CD4-positive, alpha-beta memory T cell (primary cell): Measurements from ENCODE around the gene JARID2. TPM values are rescaled to one million over a fixed set of nuclear protein-coding genes. Genes with fewer than 3 reads are reported as not detected.

Source experiments
- CTCF ChIA-PET: fragments of 350-600 bp; sonication (Branson Sonifier 250); formaldehyde crosslinking; loops from one replicate; lab custom pipeline; 2021; ENCODE audit warnings: inconsistent platforms; ENCODE audit not compliant: partially characterized antibody; lab: Charles Lee
- POLR2A ChIA-PET: fragments of 350-600 bp; sonication (Branson Sonifier 250); formaldehyde crosslinking; loops from one replicate; lab custom pipeline; 2021; ENCODE audit not compliant: partially characterized antibody; lab: Charles Lee
- DNase-seq, 5 donors: peaks; one replicate each; pipeline versions ENCODE4 v3.0.0 to v3.0.0-alpha.2; 2020 to 2022; ENCODE audit warnings: mixed read lengths in 1 of 5
- H3K27ac ChIP-seq: one replicate; pipeline ENCODE4 v1.7.0; 2013; ENCODE audit warnings: low read depth, low read length
- H3K27me3 ChIP-seq: 2 replicates; pipeline ENCODE4 v1.7.0; 2013; ENCODE audit warnings: mild to moderate bottlenecking, low read length, moderate library complexity; ENCODE audit not compliant: insufficient read depth
- H3K36me3 ChIP-seq: 2 replicates; pipeline ENCODE4 v1.7.0; 2013; ENCODE audit warnings: mild to moderate bottlenecking, low read length, moderate library complexity; ENCODE audit not compliant: insufficient read depth
- H3K4me1 ChIP-seq: 2 replicates; pipeline ENCODE4 v1.7.0; 2013; ENCODE audit warnings: mild to moderate bottlenecking, low read length, moderate library complexity; ENCODE audit not compliant: insufficient read depth
- H3K4me3 ChIP-seq, 2 donors: one replicate each; pipeline ENCODE4 v1.7.0; 2013; ENCODE audit warnings: low read length in 2 of 2, mild to moderate bottlenecking in 1 of 2
- H3K9me3 ChIP-seq, 2 donors: one replicate each; pipeline ENCODE4 v1.7.0; 2013; ENCODE audit warnings: low read length in 2 of 2, control low read depth in 1 of 2; ENCODE audit not compliant: control insufficient read depth in 1 of 2
- H3K27ac Mint-ChIP-seq, 7 donors: one replicate each; pipeline ENCODE4 v1.8.0; 2020 to 2021; ENCODE audit warnings: mixed read lengths in 7 of 7, mild to moderate bottlenecking in 6 of 7, inconsistent platforms in 3 of 7, moderate library complexity in 3 of 7
- H3K27me3 Mint-ChIP-seq, 2 donors: one replicate each; pipeline ENCODE4 v1.8.0; 2020 to 2021; ENCODE audit warnings: mixed read lengths in 2 of 2
- H3K36me3 Mint-ChIP-seq, 2 donors: one replicate each; pipeline ENCODE4 v1.8.0; 2020 to 2021; ENCODE audit warnings: mixed read lengths in 2 of 2, inconsistent platforms in 1 of 2, mild to moderate bottlenecking in 1 of 2
- H3K4me1 Mint-ChIP-seq, 4 donors: one replicate each; pipeline ENCODE4 v1.8.0; 2020 to 2021; ENCODE audit warnings: mixed read lengths in 4 of 4, mild to moderate bottlenecking in 1 of 4
- H3K4me3 Mint-ChIP-seq, 8 donors: one replicate each; pipeline ENCODE4 v1.8.0; 2020 to 2021; ENCODE audit warnings: mixed read lengths in 8 of 8, mild to moderate bottlenecking in 7 of 8, moderate library complexity in 6 of 8, inconsistent platforms in 3 of 8
- H3K9me3 Mint-ChIP-seq, 8 donors: one replicate each; pipeline ENCODE4 v1.8.0; 2020 to 2021; ENCODE audit warnings: mixed read lengths in 8 of 8, mild to moderate bottlenecking in 5 of 8, inconsistent platforms in 3 of 8, moderate library complexity in 1 of 8
- intact Hi-C: fragments of 100-400 bp; cut with micrococcal nuclease; formaldehyde crosslinking; loops from one replicate; pipeline ENCODE4 v1.15.1; 2023
- polyA plus RNA-seq, 2 donors: library from polyadenylated mRNA; unstranded; fragments of 300-500 nt; fragmentation: Illumina TruSeq; gene quantifications; one replicate each; pipeline ENCODE4 v1.2.3, GENCODE V29; 2021
- total RNA-seq, 2 experiments: library from RNA; stranded (reverse); gene quantifications; one replicate each; pipeline ENCODE4 v1.2.3, GENCODE V29; 2021

Gene JARID2
- total and polyA plus RNA-seq, 4 experiments from 2014 or later: 2.4 to 21.6 (median 16.0) TPM

GRCh38 chr6:15272562-15272961, 26.7 kb downstream of the JARID2 start:
- Histone ChIP-seq H3K27me3 (no peaks in the 10 kb centered on the region), H3K36me3 (no peaks in the 10 kb centered on the region), H3K4me1 (peaks cover 25% of the 10 kb centered on the region), H3K4me3 (no peak overlapping the region), H3K9me3 (no peaks in the 10 kb centered on the region), H3K27ac (no peak overlapping the region)
- ChIA-PET POLR2A (no interaction called here), CTCF (no interaction called here)
- no peak for DNase-seq
- Mint-ChIP-seq H3K4me1 (peaks cover 22 to 76% (median 59%) of the 10 kb centered on the region in 4 donors), H3K9me3 (no peaks in the 10 kb centered on the region), H3K4me3 (no peak overlapping the region), H3K36me3 (peaks cover 1 to 9% of the 10 kb centered on the region in 2 donors), H3K27ac (peak overlapping the region in 3 of 7 donors; percentile 46 to 74 (median 47)), H3K27me3 (no peaks in the 10 kb centered on the region)
- intact Hi-C loops: no loop called here

GRCh38 chr6:15274692-15275387, 29.0 kb downstream of the JARID2 start:
- intact Hi-C loops: no loop called here
- H3K9me3 ChIP-seq: no peaks in the 10 kb centered on the region
- Mint-ChIP-seq H3K9me3 (no peaks in the 10 kb centered on the region), H3K36me3 (peaks cover 1 to 6% of the 10 kb centered on the region in 2 donors), H3K27me3 (no peaks in the 10 kb centered on the region), H3K27ac (peak overlapping the region in 3 of 7 donors; percentile 2 to 79 (median 17)), H3K4me1 (peaks cover 27 to 73% (median 58%) of the 10 kb centered on the region in 4 donors), H3K4me3 (no peak overlapping the region)
- H3K36me3 ChIP-seq: no peaks in the 10 kb centered on the region
- H3K4me3 ChIP-seq: no peak overlapping the region
- ChIA-PET CTCF (no interaction called here), POLR2A (no interaction called here)
- H3K4me1 ChIP-seq: peaks cover 19% of the 10 kb centered on the region
- no peaks in the 10 kb centered on the region for H3K27me3 ChIP-seq
- H3K27ac ChIP-seq: no peak overlapping the region
- DNase-seq: no peak

GRCh38 chr6:15276036-15276985, 30.4 kb downstream of the JARID2 start:
- Mint-ChIP-seq H3K4me3 (no peak overlapping the region), H3K4me1 (peaks cover 32 to 75% (median 63%) of the 10 kb centered on the region in 4 donors), H3K27ac (peak overlapping the region in 1 of 7 donors; percentile 16), H3K27me3 (no peaks in the 10 kb centered on the region), H3K36me3 (peaks cover 1 to 2% of the 10 kb centered on the region in 2 donors), H3K9me3 (no peaks in the 10 kb centered on the region)
- no peak overlapping the region for H3K4me3 ChIP-seq
- ChIA-PET POLR2A (no interaction called here), CTCF (no interaction called here)
- peaks cover 29% of the 10 kb centered on the region for H3K4me1 ChIP-seq
- no peaks in the 10 kb centered on the region for H3K36me3 ChIP-seq
- no peaks in the 10 kb centered on the region for H3K9me3 ChIP-seq
- H3K27ac ChIP-seq: no peak overlapping the region
- H3K27me3 ChIP-seq: no peaks in the 10 kb centered on the region
- DNase-seq: no peak
- intact Hi-C loops: no loop called here

GRCh38 chr6:15279047-15279661, 33.3 kb downstream of the JARID2 start:
- Mint-ChIP-seq H3K4me3 (no peak overlapping the region), H3K9me3 (no peaks in the 10 kb centered on the region), H3K27ac (peak overlapping the region in 1 of 7 donors; percentile 12), H3K4me1 (peaks cover 43 to 83% (median 63%) of the 10 kb centered on the region in 4 donors), H3K27me3 (no peaks in the 10 kb centered on the region), H3K36me3 (peaks cover 0 to 1% of the 10 kb centered on the region in 2 donors)
- DNase-seq: no peak
- intact Hi-C loops: no loop called here
- ChIA-PET POLR2A (no interaction called here), CTCF (no interaction called here)
- Histone ChIP-seq H3K4me3 (no peak overlapping the region), H3K27ac (no peak overlapping the region), H3K36me3 (no peaks in the 10 kb centered on the region), H3K9me3 (no peaks in the 10 kb centered on the region), H3K4me1 (peaks cover 35% of the 10 kb centered on the region), H3K27me3 (no peaks in the 10 kb centered on the region)

GRCh38 chr6:15280028-15280427, 34.2 kb downstream of the JARID2 start:
- POLR2A ChIA-PET: no interaction called here
- no peaks in the 10 kb centered on the region for H3K27me3 ChIP-seq
- Mint-ChIP-seq H3K27ac (peak overlapping the region in 2 of 7 donors; percentile 14 to 61), H3K36me3 (no peaks in the 10 kb centered on the region), H3K4me3 (no peak overlapping the region), H3K4me1 (peaks cover 40 to 76% (median 58%) of the 10 kb centered on the region in 4 donors), H3K27me3 (no peaks in the 10 kb centered on the region), H3K9me3 (no peaks in the 10 kb centered on the region)
- DNase-seq: no peak
- intact Hi-C loops: no loop called here
- no peaks in the 10 kb centered on the region for H3K36me3 ChIP-seq
- no peaks in the 10 kb centered on the region for H3K9me3 ChIP-seq
- CTCF ChIA-PET: no interaction called here
- H3K4me3 ChIP-seq: no peak overlapping the region
- H3K4me1 ChIP-seq: peaks cover 35% of the 10 kb centered on the region
- no peak overlapping the region for H3K27ac ChIP-seq

- CTCF ChIA-PET: interaction anchor here (1.0 kb wide), 1 partner anchor 19 kb away, joined by 3 read pairs; no protein-coding TSS in a partner anchor
- Mint-ChIP-seq H3K27ac (peak overlapping the region in 4 of 7 donors; percentile 19 to 71 (median 58)), H3K27me3 (no peaks in the 10 kb centered on the region), H3K36me3 (no peaks in the 10 kb centered on the region), H3K9me3 (no peaks in the 10 kb centered on the region), H3K4me1 (peaks cover 42 to 77% (median 55%) of the 10 kb centered on the region in 4 donors), H3K4me3 (no peak overlapping the region)
- POLR2A ChIA-PET: interaction anchor here (0.9 kb wide), 1 partner anchor 12 kb away, joined by 3 read pairs; no protein-coding TSS in a partner anchor
- H3K9me3 ChIP-seq: no peaks in the 10 kb centered on the region
- no peak overlapping the region for H3K27ac ChIP-seq
- no peaks in the 10 kb centered on the region for H3K36me3 ChIP-seq
- intact Hi-C loops: no loop called here
- no peak overlapping the region for H3K4me3 ChIP-seq
- H3K27me3 ChIP-seq: no peaks in the 10 kb centered on the region
- DNase-seq: no peak
- H3K4me1 ChIP-seq: peaks cover 35% of the 10 kb centered on the region
Measured at GRCh38 chr6:15280961-15281360, 35.1 kb downstream of the JARID2 start.

- no peak overlapping the region for H3K4me3 ChIP-seq
- Mint-ChIP-seq H3K9me3 (no peaks in the 10 kb centered on the region), H3K27ac (peak overlapping the region in 4 of 7 donors; percentile 42 to 84 (median 67)), H3K27me3 (no peaks in the 10 kb centered on the region), H3K4me1 (peaks cover 41 to 65% (median 48%) of the 10 kb centered on the region in 4 donors), H3K4me3 (no peak overlapping the region), H3K36me3 (no peaks in the 10 kb centered on the region)
- CTCF ChIA-PET: no interaction called here
- no peaks in the 10 kb centered on the region for H3K36me3 ChIP-seq
- no peaks in the 10 kb centered on the region for H3K9me3 ChIP-seq
- H3K27me3 ChIP-seq: no peaks in the 10 kb centered on the region
- POLR2A ChIA-PET: no interaction called here
- H3K4me1 ChIP-seq: peaks cover 35% of the 10 kb centered on the region
- no peak overlapping the region for H3K27ac ChIP-seq
- no peak for DNase-seq
- intact Hi-C loops: no loop called here
Measured at GRCh38 chr6:15282334-15282733, 36.5 kb downstream of the JARID2 start.
